GM12875 (cell line): ENCODE data around the gene PODNL1.

ENCODE experiments used
- H3K4me3 ChIP-seq: one replicate; pipeline ENCODE4 v1.5.1; 2011; ENCODE audit warnings: low read depth, low read length, control low read depth
- CTCF ChIP-seq: IDR thresholded peaks from 2 replicates; pipeline ENCODE4 v1.5.1; 2011; ENCODE audit warnings: low read depth, mild to moderate bottlenecking, control low read depth, inconsistent platforms, low read length, moderate library complexity, borderline replicate concordance; ENCODE audit not compliant: insufficient read depth

The PODNL1 gene

GRCh38 chr19:13881692-13882418 lies 56.4 kb downstream of the PODNL1 start:
- no peak overlapping the region for H3K4me3 ChIP-seq
- TF ChIP-seq CTCF = no peak

GRCh38 chr19:13881251-13881691 lies 56.9 kb downstream of the PODNL1 start:
- H3K4me3 ChIP-seq = no peak overlapping the region

More at GRCh38 chr19:13881251-13881691, 56.9 kb downstream of the PODNL1 start:
- no peak for TF ChIP-seq CTCF
